H1 (cell line): ENCODE data around the gene CENPM. TPM values are rescaled to one million over a fixed set of nuclear protein-coding genes. Genes with fewer than 3 reads are reported as not detected.

Source experiments
- CBX8 ChIP-seq: fragments of 300-800, 300-1000 bp; sonication (generic); IDR thresholded peaks from 2 replicates; pipeline ENCODE4 v1.7.1; 2016; ENCODE audit warnings: low read depth, low read length, borderline replicate concordance
- JUND ChIP-seq: IDR thresholded peaks from 2 replicates; pipeline ENCODE4 v1.6.1; 2011; ENCODE audit warnings: mild to moderate bottlenecking, improper control_type of control experiment, low read length
- YY1 ChIP-seq: IDR thresholded peaks from 2 replicates; pipeline ENCODE4 v1.6.1; 2011; ENCODE audit warnings: low read depth, mild to moderate bottlenecking, low read length
- polyA plus RNA-seq, 7 experiments: library from polyadenylated mRNA; depleted of rRNA in 3 of 7; stranded (reverse) in 5 of 7; unstranded in 2 of 7; fragments of >200 nt in 5 of 7; fragments of 200-250 nt in 2 of 7; gene quantifications; 1 replicate in 5 of 7; 2 replicates in 1 of 7; 4 replicates in 1 of 7; pipeline versions ENCODE4 v1.2.1 to v1.2.3, GENCODE V29; 2011 to 2013; ENCODE audit warnings: missing spikeins in 2 of 7, mixed read lengths in 2 of 7
- total RNA-seq: library from RNA; stranded (reverse); fragmentation: NEBNext Ultra II Directional; extraction: Animal tissue kit (Norgen Biotek cat#: 25700); gene quantifications from 2 replicates; pipeline ENCODE4 v1.2.1, GENCODE V29; 2021
- TF ChIP-seq, protein P1 (sequence below): IDR thresholded peaks from 2 replicates; pipeline ENCODE4 v1.6.1; 2012; ENCODE audit warnings: inconsistent platforms

CENPM gene
- total and polyA plus RNA-seq, 2 of the 8 experiments (the other 6 are each of a cell fraction or from before 2014, with no cell fraction given), result 32.0 to 80.4 TPM

DNA sequence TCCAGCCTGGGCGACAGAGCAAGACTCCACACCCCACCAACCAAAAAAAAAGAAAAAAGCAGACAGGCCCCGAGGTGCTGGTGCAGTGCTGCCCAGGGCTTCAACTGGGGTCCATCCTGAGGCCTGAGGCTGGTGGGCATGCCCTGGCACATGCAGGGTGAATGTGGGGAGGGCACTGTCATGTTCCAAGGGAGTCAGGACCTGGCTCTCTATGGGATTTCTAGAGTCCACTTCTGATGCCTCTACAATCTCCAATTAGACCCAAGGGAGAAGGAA, 10.1 kb downstream of the CENPM start (continued):
- TF ChIP-seq JUND, result no peak
- TF ChIP-seq, protein P1, sequence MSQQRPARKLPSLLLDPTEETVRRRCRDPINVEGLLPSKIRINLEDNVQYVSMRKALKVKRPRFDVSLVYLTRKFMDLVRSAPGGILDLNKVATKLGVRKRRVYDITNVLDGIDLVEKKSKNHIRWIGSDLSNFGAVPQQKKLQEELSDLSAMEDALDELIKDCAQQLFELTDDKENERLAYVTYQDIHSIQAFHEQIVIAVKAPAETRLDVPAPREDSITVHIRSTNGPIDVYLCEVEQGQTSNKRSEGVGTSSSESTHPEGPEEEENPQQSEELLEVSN, result no peak
- no peak for TF ChIP-seq CBX8
- TF ChIP-seq YY1, result no peak
